Astrocyte (in vitro differentiated cells and primary cell): ENCODE results near the gene ANK3.

Experiments used
- EZH2 ChIP-seq: IDR thresholded peaks from 2 replicates; pipeline ENCODE4 v1.6.1; 2012; ENCODE audit warnings: mild to moderate bottlenecking, low read length, inconsistent platforms; ENCODE audit not compliant: insufficient read depth
- TF ChIP-seq, protein P1 (sequence below): IDR thresholded peaks from 2 replicates; pipeline ENCODE4 v1.5.1; 2011; ENCODE audit warnings: low read depth, mild to moderate bottlenecking, inconsistent platforms, low read length, moderate library complexity; ENCODE audit not compliant: insufficient read depth

DNA sequence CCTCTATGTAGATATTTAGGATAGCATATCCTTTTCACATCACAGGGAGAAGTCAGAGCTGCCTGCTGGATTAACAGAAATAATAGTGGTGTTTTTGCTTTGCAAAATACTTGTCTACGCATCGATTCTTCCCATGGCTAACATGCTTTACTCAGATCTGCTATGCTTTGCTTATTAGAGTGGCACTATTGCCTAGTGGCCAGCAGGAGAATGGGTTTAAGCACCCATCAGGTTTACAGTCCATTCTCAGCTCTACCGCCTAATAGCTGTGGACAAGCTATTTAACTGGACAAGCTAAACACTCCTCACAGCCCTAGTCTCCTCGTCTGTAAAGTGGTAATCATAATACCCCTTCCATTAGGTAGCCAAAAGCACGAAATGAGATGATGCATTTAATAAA is 265.1 kb downstream of the ANK3 start:
- TF ChIP-seq, protein P1, sequence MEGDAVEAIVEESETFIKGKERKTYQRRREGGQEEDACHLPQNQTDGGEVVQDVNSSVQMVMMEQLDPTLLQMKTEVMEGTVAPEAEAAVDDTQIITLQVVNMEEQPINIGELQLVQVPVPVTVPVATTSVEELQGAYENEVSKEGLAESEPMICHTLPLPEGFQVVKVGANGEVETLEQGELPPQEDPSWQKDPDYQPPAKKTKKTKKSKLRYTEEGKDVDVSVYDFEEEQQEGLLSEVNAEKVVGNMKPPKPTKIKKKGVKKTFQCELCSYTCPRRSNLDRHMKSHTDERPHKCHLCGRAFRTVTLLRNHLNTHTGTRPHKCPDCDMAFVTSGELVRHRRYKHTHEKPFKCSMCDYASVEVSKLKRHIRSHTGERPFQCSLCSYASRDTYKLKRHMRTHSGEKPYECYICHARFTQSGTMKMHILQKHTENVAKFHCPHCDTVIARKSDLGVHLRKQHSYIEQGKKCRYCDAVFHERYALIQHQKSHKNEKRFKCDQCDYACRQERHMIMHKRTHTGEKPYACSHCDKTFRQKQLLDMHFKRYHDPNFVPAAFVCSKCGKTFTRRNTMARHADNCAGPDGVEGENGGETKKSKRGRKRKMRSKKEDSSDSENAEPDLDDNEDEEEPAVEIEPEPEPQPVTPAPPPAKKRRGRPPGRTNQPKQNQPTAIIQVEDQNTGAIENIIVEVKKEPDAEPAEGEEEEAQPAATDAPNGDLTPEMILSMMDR, result no peak
- no peak for TF ChIP-seq EZH2
